ENCODE measurements around the gene SLC30A2. TPM values are rescaled to one million over a fixed set of nuclear protein-coding genes. Genes with fewer than 3 reads are reported as not detected.

The SLC30A2 gene
- total and polyA plus RNA-seq, 2 experiments from 2014 or later, result 0.07 TPM; not detected in 1

Small RNAs within 50 kb of the gene (small RNA-seq; reads per million reads assigned to genes)
- gene RF00283 (ENCODE audit: low replicate concordance) (not detected), gene RF00492 (ENCODE audit: low replicate concordance) (not detected)

Other genes with a start within 250 kb of the SLC30A2 start
- gene SELENON, start 245.9 kb downstream of the SLC30A2 start, total RNA-seq (2014; rRNA removed; shearing (Covaris generic)), result 88.2 and 93.2 TPM in 2 replicates
- 17.9 and 19.9 TPM in 2 replicates for gene SELENON, start 245.9 kb downstream of the SLC30A2 start, polyA plus RNA-seq (2016; fragmentation: Nextera tagmentation; extraction: Ambion mirVana)
- 22.7 and 23.5 TPM in 2 replicates for gene MTFR1L, start 226.2 kb downstream of the SLC30A2 start, total RNA-seq (2014; rRNA removed; shearing (Covaris generic))
- 13.4 and 14.8 TPM in 2 replicates for gene MTFR1L, start 226.2 kb downstream of the SLC30A2 start, polyA plus RNA-seq (2016; fragmentation: Nextera tagmentation; extraction: Ambion mirVana)
- 20.9 and 24.1 TPM in 2 replicates for gene AUNIP, start 186.7 kb downstream of the SLC30A2 start, total RNA-seq (2014; rRNA removed; shearing (Covaris generic))
- 21.2 and 21.9 TPM in 2 replicates for gene AUNIP, start 186.7 kb downstream of the SLC30A2 start, polyA plus RNA-seq (2016; fragmentation: Nextera tagmentation; extraction: Ambion mirVana)
- gene PAQR7, start 170.4 kb downstream of the SLC30A2 start, total RNA-seq (2014; rRNA removed; shearing (Covaris generic)), result 5.2 and 5.5 TPM in 2 replicates
- gene PAQR7, start 170.4 kb downstream of the SLC30A2 start, polyA plus RNA-seq (2016; fragmentation: Nextera tagmentation; extraction: Ambion mirVana), result 4.0 and 4.2 TPM in 2 replicates
- 227 and 271 TPM in 2 replicates for gene STMN1, start 139.7 kb downstream of the SLC30A2 start, total RNA-seq (2014; rRNA removed; shearing (Covaris generic))
- 1,567 and 1,890 TPM in 2 replicates for gene STMN1, start 139.7 kb downstream of the SLC30A2 start, polyA plus RNA-seq (2016; fragmentation: Nextera tagmentation; extraction: Ambion mirVana)
- 7.7 and 10.3 TPM in 2 replicates for gene PAFAH2, start 48.1 kb downstream of the SLC30A2 start, total RNA-seq (2014; rRNA removed; shearing (Covaris generic))
- 5.7 TPM in 2 replicates for gene PAFAH2, start 48.1 kb downstream of the SLC30A2 start, polyA plus RNA-seq (2016; fragmentation: Nextera tagmentation; extraction: Ambion mirVana)
- gene EXTL1, start 24.3 kb downstream of the SLC30A2 start, total RNA-seq (2014; rRNA removed; shearing (Covaris generic)), result 0.35 and 1.2 TPM in 2 replicates
- 0.21 and 0.37 TPM in 2 replicates for gene EXTL1, start 24.3 kb downstream of the SLC30A2 start, polyA plus RNA-seq (2016; fragmentation: Nextera tagmentation; extraction: Ambion mirVana)
- 0.17 TPM in 1 of 2 replicates, not detected in the other for gene TRIM63, start 21.5 kb upstream of the SLC30A2 start, total RNA-seq (2014; rRNA removed; shearing (Covaris generic))
- not detected in 2 replicates for gene TRIM63, start 21.5 kb upstream of the SLC30A2 start, polyA plus RNA-seq (2016; fragmentation: Nextera tagmentation; extraction: Ambion mirVana)
- gene PDIK1L, start 65.7 kb upstream of the SLC30A2 start, total RNA-seq (2014; rRNA removed; shearing (Covaris generic)), result 3.0 and 4.3 TPM in 2 replicates
- gene PDIK1L, start 65.7 kb upstream of the SLC30A2 start, polyA plus RNA-seq (2016; fragmentation: Nextera tagmentation; extraction: Ambion mirVana), result 1.2 and 1.6 TPM in 2 replicates
- gene FAM110D, start 113.0 kb upstream of the SLC30A2 start, total RNA-seq (2014; rRNA removed; shearing (Covaris generic)), result 0.08 and 0.24 TPM in 2 replicates
- 0.39 and 0.45 TPM in 2 replicates for gene FAM110D, start 113.0 kb upstream of the SLC30A2 start, polyA plus RNA-seq (2016; fragmentation: Nextera tagmentation; extraction: Ambion mirVana)
- not detected in 2 replicates for gene C1orf232, start 122.8 kb upstream of the SLC30A2 start, total RNA-seq (2014; rRNA removed; shearing (Covaris generic))
- gene C1orf232, start 122.8 kb upstream of the SLC30A2 start, polyA plus RNA-seq (2016; fragmentation: Nextera tagmentation; extraction: Ambion mirVana), result not detected in 2 replicates
- gene ZNF593, start 123.8 kb upstream of the SLC30A2 start, total RNA-seq (2014; rRNA removed; shearing (Covaris generic)), result 26.2 and 32.6 TPM in 2 replicates
- gene ZNF593, start 123.8 kb upstream of the SLC30A2 start, polyA plus RNA-seq (2016; fragmentation: Nextera tagmentation; extraction: Ambion mirVana), result 108 and 115 TPM in 2 replicates
- not detected in 2 replicates for gene ZNF593OS, start 125.7 kb upstream of the SLC30A2 start, total RNA-seq (2014; rRNA removed; shearing (Covaris generic))
- gene ZNF593OS, start 125.7 kb upstream of the SLC30A2 start, polyA plus RNA-seq (2016; fragmentation: Nextera tagmentation; extraction: Ambion mirVana), result 0.68 and 1.1 TPM in 2 replicates
- 11.3 and 12.5 TPM in 2 replicates for gene CNKSR1, start 131.4 kb upstream of the SLC30A2 start, total RNA-seq (2014; rRNA removed; shearing (Covaris generic))
- gene CNKSR1, start 131.4 kb upstream of the SLC30A2 start, polyA plus RNA-seq (2016; fragmentation: Nextera tagmentation; extraction: Ambion mirVana), result 9.7 and 9.8 TPM in 2 replicates
- gene CATSPER4, start 144.5 kb upstream of the SLC30A2 start, total RNA-seq (2014; rRNA removed; shearing (Covaris generic)), result not detected in 2 replicates
- gene CATSPER4, start 144.5 kb upstream of the SLC30A2 start, polyA plus RNA-seq (2016; fragmentation: Nextera tagmentation; extraction: Ambion mirVana), result 0.31 and 0.35 TPM in 2 replicates
- gene CEP85, start 188.1 kb upstream of the SLC30A2 start, total RNA-seq (2014; rRNA removed; shearing (Covaris generic)), result 26.1 and 36.8 TPM in 2 replicates
- gene CEP85, start 188.1 kb upstream of the SLC30A2 start, polyA plus RNA-seq (2016; fragmentation: Nextera tagmentation; extraction: Ambion mirVana), result 11.6 and 12.8 TPM in 2 replicates
- gene SH3BGRL3, start 234.0 kb upstream of the SLC30A2 start, total RNA-seq (2014; rRNA removed; shearing (Covaris generic)), result 28.9 and 30.9 TPM in 2 replicates
- gene SH3BGRL3, start 234.0 kb upstream of the SLC30A2 start, polyA plus RNA-seq (2016; fragmentation: Nextera tagmentation; extraction: Ambion mirVana), result 370 and 378 TPM in 2 replicates